Measurements from ENCODE around the gene LRRC75B. TPM values are rescaled to one million over a fixed set of nuclear protein-coding genes. Genes with fewer than 3 reads are reported as not detected.
A peak's percentile ranks its signal among the peaks of the same experiment; 100 is the strongest.

Gene LRRC75B
- total and polyA plus RNA-seq, 2 of the 13 experiments (the other 11 are each of a cell fraction or from before 2014, with no cell fraction given): 11.8 to 34.8 TPM

DNA sequence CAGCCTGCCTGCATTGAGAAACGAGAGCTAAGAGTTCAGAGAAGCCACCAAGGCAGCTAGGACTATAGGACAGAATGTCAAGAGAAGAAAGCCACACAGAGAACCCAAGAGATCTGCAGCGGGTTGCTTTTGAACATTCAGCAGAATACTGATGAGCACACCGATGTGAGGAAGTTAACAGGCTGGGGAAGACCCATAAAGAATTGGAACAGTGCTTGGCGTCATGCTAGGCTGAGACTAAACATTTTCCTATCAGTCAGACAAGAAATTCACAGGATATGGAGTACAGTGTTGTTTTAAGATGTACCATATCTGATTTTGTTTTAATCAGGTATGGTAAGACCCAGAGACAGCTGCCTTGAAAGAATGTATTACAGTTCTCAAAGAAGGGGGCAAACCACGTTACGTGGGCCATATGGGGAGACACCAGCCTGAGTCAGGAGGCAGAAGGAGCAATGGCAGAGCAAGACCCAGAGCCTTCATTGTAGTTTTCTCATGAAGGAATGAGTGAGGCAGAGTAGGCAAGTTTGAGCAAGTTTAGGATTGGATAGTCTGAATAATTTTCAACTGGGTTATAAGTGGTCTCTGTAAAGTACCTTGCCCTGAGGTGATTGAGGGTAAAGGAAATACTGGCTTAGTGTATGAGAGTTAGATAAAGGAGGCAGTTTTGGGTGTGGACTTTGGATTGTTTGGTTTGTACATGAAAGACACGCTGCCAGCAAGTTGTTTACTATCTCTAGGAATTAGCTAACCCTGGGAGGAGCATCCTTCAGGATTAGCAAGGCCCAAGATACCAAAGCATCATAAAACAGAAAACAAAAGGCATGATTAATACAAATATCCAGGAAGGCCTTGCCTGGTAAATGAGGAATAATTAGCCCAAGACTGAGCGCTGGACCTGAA is 14.3 kb downstream of the LRRC75B start (continued):
- TF ChIP-seq, protein P1, sequence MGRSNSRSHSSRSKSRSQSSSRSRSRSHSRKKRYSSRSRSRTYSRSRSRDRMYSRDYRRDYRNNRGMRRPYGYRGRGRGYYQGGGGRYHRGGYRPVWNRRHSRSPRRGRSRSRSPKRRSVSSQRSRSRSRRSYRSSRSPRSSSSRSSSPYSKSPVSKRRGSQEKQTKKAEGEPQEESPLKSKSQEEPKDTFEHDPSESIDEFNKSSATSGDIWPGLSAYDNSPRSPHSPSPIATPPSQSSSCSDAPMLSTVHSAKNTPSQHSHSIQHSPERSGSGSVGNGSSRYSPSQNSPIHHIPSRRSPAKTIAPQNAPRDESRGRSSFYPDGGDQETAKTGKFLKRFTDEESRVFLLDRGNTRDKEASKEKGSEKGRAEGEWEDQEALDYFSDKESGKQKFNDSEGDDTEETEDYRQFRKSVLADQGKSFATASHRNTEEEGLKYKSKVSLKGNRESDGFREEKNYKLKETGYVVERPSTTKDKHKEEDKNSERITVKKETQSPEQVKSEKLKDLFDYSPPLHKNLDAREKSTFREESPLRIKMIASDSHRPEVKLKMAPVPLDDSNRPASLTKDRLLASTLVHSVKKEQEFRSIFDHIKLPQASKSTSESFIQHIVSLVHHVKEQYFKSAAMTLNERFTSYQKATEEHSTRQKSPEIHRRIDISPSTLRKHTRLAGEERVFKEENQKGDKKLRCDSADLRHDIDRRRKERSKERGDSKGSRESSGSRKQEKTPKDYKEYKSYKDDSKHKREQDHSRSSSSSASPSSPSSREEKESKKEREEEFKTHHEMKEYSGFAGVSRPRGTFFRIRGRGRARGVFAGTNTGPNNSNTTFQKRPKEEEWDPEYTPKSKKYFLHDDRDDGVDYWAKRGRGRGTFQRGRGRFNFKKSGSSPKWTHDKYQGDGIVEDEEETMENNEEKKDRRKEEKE (IDR thresholded peaks at IDR 0.05): no peak
- TF ChIP-seq YEATS2 (CRISPR knock-in tag; IDR thresholded peaks at IDR 0.05; ENCODE audit: borderline replicate concordance) (peak; percentile 60; the same call in 1 of the 2 replicates), ZNF768 (CRISPR knock-in tag; IDR thresholded peaks at IDR 0.05) (no peak), ISL2 (CRISPR knock-in tag; IDR thresholded peaks at IDR 0.05) (peak; percentile 96), KLF6 (CRISPR knock-in tag; IDR thresholded peaks at IDR 0.05) (peak; percentile 65; the same call in 1 of the 2 replicates), ESRRA (CRISPR knock-in tag; IDR thresholded peaks at IDR 0.05; ENCODE audit: low read depth) (0 out of 2 replicates have a peak, but pooled peaks have one; percentile 17), SOX5 (CRISPR knock-in tag; IDR thresholded peaks at IDR 0.05; ENCODE audit: borderline replicate concordance) (peak; percentile 96), ZMYM3 (CRISPR knock-in tag; IDR thresholded peaks at IDR 0.05) (peak; percentile 7; the same call in 1 of the 2 replicates), YEATS4 (CRISPR knock-in tag; IDR thresholded peaks at IDR 0.05; ENCODE audit: borderline replicate concordance) (peak; percentile 25; the same call in 1 of the 2 replicates), PCBP2 (optimal IDR thresholded peaks at IDR 0.05; ENCODE audit: low read depth, low read length, poor library complexity, severe bottlenecking) (no peak), NFKBIZ (CRISPR knock-in tag; IDR thresholded peaks at IDR 0.05) (peak; percentile 69; the same call in 1 of the 2 replicates), PITX1 (CRISPR knock-in tag; IDR thresholded peaks at IDR 0.05) (peak; percentile 96)
- TF ChIP-seq, protein P2, sequence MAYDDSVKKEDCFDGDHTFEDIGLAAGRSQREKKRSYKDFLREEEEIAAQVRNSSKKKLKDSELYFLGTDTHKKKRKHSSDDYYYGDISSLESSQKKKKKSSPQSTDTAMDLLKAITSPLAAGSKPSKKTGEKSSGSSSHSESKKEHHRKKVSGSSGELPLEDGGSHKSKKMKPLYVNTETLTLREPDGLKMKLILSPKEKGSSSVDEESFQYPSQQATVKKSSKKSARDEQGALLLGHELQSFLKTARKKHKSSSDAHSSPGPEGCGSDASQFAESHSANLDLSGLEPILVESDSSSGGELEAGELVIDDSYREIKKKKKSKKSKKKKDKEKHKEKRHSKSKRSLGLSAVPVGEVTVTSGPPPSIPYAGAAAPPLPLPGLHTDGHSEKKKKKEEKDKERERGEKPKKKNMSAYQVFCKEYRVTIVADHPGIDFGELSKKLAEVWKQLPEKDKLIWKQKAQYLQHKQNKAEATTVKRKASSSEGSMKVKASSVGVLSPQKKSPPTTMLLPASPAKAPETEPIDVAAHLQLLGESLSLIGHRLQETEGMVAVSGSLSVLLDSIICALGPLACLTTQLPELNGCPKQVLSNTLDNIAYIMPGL (CRISPR knock-in tag; IDR thresholded peaks at IDR 0.05; ENCODE audit: borderline replicate concordance in 1 of 2, low read depth in 1 of 2): peak in 1 of 2 experiments; percentile 59; a peak in 1 of 4 replicates
- TF ChIP-seq, protein P3, sequence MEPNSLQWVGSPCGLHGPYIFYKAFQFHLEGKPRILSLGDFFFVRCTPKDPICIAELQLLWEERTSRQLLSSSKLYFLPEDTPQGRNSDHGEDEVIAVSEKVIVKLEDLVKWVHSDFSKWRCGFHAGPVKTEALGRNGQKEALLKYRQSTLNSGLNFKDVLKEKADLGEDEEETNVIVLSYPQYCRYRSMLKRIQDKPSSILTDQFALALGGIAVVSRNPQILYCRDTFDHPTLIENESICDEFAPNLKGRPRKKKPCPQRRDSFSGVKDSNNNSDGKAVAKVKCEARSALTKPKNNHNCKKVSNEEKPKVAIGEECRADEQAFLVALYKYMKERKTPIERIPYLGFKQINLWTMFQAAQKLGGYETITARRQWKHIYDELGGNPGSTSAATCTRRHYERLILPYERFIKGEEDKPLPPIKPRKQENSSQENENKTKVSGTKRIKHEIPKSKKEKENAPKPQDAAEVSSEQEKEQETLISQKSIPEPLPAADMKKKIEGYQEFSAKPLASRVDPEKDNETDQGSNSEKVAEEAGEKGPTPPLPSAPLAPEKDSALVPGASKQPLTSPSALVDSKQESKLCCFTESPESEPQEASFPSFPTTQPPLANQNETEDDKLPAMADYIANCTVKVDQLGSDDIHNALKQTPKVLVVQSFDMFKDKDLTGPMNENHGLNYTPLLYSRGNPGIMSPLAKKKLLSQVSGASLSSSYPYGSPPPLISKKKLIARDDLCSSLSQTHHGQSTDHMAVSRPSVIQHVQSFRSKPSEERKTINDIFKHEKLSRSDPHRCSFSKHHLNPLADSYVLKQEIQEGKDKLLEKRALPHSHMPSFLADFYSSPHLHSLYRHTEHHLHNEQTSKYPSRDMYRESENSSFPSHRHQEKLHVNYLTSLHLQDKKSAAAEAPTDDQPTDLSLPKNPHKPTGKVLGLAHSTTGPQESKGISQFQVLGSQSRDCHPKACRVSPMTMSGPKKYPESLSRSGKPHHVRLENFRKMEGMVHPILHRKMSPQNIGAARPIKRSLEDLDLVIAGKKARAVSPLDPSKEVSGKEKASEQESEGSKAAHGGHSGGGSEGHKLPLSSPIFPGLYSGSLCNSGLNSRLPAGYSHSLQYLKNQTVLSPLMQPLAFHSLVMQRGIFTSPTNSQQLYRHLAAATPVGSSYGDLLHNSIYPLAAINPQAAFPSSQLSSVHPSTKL (CRISPR knock-in tag; IDR thresholded peaks at IDR 0.05): peak; percentile 98

All from HepG2 (cell line).